Measurements from ENCODE around the gene RBMX.

RBMX gene

DNA sequence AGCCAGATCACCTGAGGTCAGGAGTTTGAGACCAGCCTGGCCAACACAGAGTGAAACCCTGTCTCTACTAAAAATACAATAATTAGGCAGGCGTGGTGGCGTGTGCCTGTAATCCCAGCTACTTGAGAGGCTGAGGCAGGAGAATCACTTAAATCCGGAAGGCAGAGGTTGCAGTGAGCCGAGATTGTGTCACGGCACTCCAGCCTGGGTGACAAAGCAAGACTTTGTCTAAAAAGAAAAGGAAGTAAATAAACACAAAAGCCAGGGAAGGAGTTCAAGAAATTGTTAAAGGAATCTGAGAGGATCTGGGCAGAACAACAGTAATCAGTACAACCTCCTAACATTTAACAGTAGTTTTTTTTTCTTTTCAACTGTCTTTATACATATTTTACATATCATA is 51.1 kb downstream of the RBMX start:
- DNase-seq = no peak

DNA sequence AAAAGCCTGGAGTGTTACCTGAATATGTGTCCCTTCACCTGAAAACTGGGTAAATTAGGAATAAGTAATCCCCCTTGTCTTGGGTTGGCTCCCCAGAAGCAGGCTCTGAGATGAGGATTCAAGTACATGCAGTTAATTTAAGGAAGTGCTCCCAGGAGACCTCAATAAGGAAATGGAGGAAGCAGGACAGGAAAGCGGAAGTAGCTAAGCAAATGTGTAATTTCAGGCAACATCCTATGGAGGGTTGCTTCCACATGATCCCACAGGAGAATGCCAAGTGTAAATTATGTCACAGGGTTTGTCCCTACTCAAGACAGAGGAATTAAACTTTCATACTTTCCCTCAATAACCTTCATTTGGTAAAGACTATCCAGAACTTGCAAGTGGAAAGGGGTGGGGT is 51.7 kb downstream of the RBMX start:
- DNase-seq = no peak

DNA sequence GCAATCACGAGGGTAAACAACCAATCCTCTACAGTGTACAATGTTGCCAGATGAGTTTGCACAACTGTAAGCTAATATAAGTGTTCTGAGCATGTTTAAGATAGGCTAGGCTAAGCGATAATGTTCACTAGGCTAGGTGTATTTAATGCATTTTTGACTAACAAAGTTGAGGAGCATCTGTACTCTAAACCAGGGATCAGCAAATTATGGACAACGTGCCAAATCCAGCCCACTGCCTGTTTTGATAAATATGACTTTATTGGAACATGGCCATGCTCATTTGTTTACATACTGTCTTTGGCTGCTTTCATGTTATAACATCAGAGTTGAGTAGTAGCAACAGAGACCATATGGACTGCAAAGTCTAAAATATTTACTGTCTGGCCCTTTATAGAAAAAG is 53.5 kb downstream of the RBMX start:
- DNase-seq = no peak

DNA sequence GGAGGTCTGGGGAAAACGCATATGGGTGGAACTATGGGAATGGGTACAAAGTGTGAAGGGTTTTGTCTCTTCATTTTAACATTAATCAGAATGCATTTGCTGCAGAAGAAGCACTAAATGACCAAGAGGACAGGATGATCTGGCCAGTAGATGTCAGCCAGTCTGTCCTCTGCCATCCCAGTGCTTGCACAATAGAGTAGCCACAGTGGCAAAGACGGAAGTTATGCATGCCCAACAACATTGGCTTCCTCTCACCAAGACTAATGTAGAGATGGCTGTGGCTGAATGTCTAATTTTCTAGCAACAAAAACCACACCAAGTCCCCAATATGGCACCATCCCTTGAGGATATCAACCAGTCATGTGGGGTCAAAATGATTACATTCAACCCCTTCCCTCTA is 54.8 kb downstream of the RBMX start:
- no peak for DNase-seq
